ENCODE data around the gene TM4SF4. TPM values are rescaled to one million over a fixed set of nuclear protein-coding genes. Genes with fewer than 3 reads are reported as not detected.

Gene TM4SF4
- total RNA-seq, 1 experiment from 2014 or later, result 1.4 TPM

DNA sequence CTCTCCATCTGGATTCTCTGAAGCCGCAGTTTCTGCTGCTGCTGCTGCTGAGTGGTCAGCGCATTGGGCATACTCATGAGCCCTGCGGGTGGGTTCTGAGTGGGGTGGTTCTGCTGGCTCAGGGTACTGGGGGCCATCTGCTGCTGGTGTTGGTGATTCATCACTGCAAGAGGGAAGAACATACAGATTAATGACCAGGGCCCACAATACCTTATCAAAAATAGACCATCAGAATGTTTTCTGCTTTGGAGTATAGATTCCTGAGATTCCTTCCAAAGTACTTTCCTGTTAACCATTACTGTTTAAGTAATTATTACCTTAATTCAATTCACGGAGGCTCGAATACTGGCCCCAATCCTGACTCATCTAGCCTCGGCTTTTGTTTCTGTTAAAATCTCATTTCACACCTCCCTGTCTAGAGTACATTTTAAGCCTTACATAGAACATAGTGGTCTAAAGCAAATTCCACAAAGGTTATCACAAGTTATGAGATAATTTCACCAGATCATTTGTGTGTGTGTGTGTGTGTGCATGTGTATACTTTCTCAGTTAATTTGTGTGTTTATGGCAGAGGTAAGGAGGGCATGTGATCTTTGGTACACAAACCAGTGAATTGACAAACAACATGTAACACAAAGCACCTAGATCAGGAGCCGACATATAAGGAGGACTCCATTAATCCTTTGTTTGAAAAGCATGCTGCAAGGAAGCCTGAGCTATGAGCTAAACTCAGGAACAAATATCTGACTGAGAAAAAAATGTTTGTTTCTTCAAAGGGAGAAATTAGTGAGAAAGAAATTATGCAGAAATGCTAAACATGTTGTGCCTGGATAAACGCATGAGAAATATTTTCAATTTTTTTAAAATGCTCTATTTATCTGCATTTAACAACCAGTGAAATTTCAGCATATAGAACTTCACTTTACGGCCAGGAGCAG lies 68.1 kb downstream of the TM4SF4 start:
- H3K27ac Mint-ChIP-seq, result peak overlapping the region; percentile 30
- ChIA-PET POLR2A (no interaction called here), CTCF (interaction anchor here (1.9 kb wide), 1 partner anchor 229 kb away, joined by 5 read pairs; no protein-coding TSS in a partner anchor)
- H3K9me3 Mint-ChIP-seq, result no peaks in the 10 kb centered on the region
- peaks cover 17% of the 10 kb centered on the region for H3K4me1 Mint-ChIP-seq
- TF ChIP-seq, protein P1, sequence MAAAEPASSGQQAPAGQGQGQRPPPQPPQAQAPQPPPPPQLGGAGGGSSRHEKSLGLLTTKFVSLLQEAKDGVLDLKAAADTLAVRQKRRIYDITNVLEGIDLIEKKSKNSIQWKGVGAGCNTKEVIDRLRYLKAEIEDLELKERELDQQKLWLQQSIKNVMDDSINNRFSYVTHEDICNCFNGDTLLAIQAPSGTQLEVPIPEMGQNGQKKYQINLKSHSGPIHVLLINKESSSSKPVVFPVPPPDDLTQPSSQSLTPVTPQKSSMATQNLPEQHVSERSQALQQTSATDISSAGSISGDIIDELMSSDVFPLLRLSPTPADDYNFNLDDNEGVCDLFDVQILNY (CRISPR knock-in tag; IDR thresholded peaks at IDR 0.05), result no peak
- TF ChIP-seq, protein P2, sequence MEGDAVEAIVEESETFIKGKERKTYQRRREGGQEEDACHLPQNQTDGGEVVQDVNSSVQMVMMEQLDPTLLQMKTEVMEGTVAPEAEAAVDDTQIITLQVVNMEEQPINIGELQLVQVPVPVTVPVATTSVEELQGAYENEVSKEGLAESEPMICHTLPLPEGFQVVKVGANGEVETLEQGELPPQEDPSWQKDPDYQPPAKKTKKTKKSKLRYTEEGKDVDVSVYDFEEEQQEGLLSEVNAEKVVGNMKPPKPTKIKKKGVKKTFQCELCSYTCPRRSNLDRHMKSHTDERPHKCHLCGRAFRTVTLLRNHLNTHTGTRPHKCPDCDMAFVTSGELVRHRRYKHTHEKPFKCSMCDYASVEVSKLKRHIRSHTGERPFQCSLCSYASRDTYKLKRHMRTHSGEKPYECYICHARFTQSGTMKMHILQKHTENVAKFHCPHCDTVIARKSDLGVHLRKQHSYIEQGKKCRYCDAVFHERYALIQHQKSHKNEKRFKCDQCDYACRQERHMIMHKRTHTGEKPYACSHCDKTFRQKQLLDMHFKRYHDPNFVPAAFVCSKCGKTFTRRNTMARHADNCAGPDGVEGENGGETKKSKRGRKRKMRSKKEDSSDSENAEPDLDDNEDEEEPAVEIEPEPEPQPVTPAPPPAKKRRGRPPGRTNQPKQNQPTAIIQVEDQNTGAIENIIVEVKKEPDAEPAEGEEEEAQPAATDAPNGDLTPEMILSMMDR (IDR thresholded peaks at IDR 0.05), result no peak
- TF ChIP-seq ZNF263 (CRISPR knock-in tag; IDR thresholded peaks at IDR 0.05; ENCODE audit: low read depth) (no peak), SP1 (CRISPR knock-in tag; conservative IDR thresholded peaks at IDR 0.05) (no peak), GABPB1 (CRISPR knock-in tag; IDR thresholded peaks at IDR 0.05) (no peak), RORB (CRISPR knock-in tag; IDR thresholded peaks at IDR 0.05) (no peak), JAZF1 (CRISPR knock-in tag; IDR thresholded peaks at IDR 0.05) (no peak), JUN (CRISPR knock-in tag; IDR thresholded peaks at IDR 0.05) (no peak), NR3C1 (CRISPR knock-in tag; conservative IDR thresholded peaks at IDR 0.05; ENCODE audit: low read depth) (no peak)
- TF ChIP-seq, protein P3, sequence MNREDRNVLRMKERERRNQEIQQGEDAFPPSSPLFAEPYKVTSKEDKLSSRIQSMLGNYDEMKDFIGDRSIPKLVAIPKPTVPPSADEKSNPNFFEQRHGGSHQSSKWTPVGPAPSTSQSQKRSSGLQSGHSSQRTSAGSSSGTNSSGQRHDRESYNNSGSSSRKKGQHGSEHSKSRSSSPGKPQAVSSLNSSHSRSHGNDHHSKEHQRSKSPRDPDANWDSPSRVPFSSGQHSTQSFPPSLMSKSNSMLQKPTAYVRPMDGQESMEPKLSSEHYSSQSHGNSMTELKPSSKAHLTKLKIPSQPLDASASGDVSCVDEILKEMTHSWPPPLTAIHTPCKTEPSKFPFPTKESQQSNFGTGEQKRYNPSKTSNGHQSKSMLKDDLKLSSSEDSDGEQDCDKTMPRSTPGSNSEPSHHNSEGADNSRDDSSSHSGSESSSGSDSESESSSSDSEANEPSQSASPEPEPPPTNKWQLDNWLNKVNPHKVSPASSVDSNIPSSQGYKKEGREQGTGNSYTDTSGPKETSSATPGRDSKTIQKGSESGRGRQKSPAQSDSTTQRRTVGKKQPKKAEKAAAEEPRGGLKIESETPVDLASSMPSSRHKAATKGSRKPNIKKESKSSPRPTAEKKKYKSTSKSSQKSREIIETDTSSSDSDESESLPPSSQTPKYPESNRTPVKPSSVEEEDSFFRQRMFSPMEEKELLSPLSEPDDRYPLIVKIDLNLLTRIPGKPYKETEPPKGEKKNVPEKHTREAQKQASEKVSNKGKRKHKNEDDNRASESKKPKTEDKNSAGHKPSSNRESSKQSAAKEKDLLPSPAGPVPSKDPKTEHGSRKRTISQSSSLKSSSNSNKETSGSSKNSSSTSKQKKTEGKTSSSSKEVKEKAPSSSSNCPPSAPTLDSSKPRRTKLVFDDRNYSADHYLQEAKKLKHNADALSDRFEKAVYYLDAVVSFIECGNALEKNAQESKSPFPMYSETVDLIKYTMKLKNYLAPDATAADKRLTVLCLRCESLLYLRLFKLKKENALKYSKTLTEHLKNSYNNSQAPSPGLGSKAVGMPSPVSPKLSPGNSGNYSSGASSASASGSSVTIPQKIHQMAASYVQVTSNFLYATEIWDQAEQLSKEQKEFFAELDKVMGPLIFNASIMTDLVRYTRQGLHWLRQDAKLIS (CRISPR knock-in tag; IDR thresholded peaks at IDR 0.05; ENCODE audit: borderline replicate concordance), result no peak
- TF ChIP-seq, protein P4, sequence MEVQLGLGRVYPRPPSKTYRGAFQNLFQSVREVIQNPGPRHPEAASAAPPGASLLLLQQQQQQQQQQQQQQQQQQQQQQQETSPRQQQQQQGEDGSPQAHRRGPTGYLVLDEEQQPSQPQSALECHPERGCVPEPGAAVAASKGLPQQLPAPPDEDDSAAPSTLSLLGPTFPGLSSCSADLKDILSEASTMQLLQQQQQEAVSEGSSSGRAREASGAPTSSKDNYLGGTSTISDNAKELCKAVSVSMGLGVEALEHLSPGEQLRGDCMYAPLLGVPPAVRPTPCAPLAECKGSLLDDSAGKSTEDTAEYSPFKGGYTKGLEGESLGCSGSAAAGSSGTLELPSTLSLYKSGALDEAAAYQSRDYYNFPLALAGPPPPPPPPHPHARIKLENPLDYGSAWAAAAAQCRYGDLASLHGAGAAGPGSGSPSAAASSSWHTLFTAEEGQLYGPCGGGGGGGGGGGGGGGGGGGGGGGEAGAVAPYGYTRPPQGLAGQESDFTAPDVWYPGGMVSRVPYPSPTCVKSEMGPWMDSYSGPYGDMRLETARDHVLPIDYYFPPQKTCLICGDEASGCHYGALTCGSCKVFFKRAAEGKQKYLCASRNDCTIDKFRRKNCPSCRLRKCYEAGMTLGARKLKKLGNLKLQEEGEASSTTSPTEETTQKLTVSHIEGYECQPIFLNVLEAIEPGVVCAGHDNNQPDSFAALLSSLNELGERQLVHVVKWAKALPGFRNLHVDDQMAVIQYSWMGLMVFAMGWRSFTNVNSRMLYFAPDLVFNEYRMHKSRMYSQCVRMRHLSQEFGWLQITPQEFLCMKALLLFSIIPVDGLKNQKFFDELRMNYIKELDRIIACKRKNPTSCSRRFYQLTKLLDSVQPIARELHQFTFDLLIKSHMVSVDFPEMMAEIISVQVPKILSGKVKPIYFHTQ (CRISPR knock-in tag; IDR thresholded peaks at IDR 0.05), result no peak
- no peak for DNase-seq (ENCODE audit: low spot score)
- H3K27me3 Mint-ChIP-seq (ENCODE audit: low read depth), result no peaks in the 10 kb centered on the region
- peaks cover 16% of the 10 kb centered on the region for H3K36me3 Mint-ChIP-seq
- no peak overlapping the region for H3K4me3 Mint-ChIP-seq
- no peak for ATAC-seq

DNA sequence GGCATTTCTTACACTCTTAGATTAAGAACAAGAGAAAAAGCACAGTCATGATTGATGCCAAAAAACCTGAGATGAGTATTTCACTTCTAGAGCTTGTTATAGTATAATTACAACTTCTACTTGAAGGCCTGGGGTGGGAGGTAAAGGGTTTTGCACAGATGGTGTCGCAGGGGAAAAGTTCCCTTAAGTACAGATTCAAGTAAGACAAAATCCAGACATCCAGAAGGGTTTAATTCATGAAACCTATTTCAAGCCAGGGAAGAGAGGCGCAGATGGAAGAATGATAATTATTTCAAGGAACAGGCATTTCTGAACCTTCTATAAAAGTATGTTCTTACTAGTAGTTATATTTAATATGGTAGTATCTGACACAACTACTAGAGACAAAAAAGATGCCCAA lies 70.6 kb downstream of the TM4SF4 start:
- DNase-seq (ENCODE audit: low spot score) (no peak), ATAC-seq (no peak)
- Mint-ChIP-seq H3K27me3 (ENCODE audit: low read depth) (no peaks in the 10 kb centered on the region), H3K36me3 (peaks cover 16% of the 10 kb centered on the region), H3K4me1 (peaks cover 32% of the 10 kb centered on the region), H3K27ac (no peak overlapping the region), H3K4me3 (no peak overlapping the region), H3K9me3 (no peaks in the 10 kb centered on the region)
- TF ChIP-seq ZNF416 (CRISPR knock-in tag; IDR thresholded peaks at IDR 0.05), result no peak
- no peak for TF ChIP-seq ZNF138 (CRISPR knock-in tag; conservative IDR thresholded peaks at IDR 0.05)
- TF ChIP-seq ZNF219 (CRISPR knock-in tag; IDR thresholded peaks at IDR 0.05; ENCODE audit: borderline replicate concordance), result no peak
- TF ChIP-seq TCF7 (CRISPR knock-in tag; IDR thresholded peaks at IDR 0.05; ENCODE audit: low read depth), result no peak
- no peak for TF ChIP-seq SMAD3 (CRISPR knock-in tag; IDR thresholded peaks at IDR 0.05; ENCODE audit: borderline replicate concordance)
- CTCF ChIA-PET, result no interaction called here
- POLR2A ChIA-PET, result interaction anchor here (0.6 kb wide), 1 partner anchor 20 kb away, joined by 4 read pairs; no protein-coding TSS in a partner anchor
